Measurements from ENCODE around the gene DLG4. TPM values are rescaled to one million over a fixed set of nuclear protein-coding genes. Genes with fewer than 3 reads are reported as not detected.
"Not testable (repeated sequence)": the region's sequence is repeated elsewhere in the genome, so short reads cannot be mapped to it uniquely, and the experiment has no call there.

Gene DLG4
- polyA plus RNA-seq, 10 donors, result 15.3 to 31.0 (median 21.1) TPM

DNA sequence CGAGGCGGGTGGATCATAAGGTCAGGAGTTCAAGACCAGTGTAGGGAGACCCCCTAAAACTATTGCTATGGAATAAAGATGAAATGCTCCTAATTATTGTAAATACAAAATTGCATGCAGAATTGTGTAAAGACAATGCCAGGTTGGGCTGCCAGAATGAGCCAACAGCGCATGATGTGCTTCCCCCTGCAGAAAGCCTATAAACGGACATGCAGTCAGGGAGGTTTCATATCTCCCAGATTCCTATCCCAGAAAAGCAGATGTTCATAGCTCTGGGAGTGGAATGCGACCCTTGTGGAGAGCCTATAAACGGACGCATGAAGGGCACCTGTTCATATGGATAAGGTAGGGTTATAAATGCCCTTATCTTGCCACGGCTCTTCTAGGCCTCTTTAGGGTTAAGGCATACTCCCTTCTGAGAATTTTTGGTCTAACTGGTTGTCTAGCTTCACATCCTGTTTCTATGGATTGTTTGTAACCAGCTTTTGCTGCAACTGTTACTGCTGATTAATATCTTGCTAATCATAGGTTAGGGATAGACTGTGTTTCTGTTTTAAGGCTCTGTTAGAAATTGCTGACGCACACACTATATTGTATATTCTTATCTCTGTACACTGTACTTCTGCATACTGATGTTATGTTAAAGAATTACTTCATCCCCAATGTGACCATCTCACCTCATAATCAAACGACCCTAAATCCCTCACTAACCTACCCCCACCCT is 50.6 kb downstream of the DLG4 start:
- not testable (repeated sequence) for DNase-seq

DNA sequence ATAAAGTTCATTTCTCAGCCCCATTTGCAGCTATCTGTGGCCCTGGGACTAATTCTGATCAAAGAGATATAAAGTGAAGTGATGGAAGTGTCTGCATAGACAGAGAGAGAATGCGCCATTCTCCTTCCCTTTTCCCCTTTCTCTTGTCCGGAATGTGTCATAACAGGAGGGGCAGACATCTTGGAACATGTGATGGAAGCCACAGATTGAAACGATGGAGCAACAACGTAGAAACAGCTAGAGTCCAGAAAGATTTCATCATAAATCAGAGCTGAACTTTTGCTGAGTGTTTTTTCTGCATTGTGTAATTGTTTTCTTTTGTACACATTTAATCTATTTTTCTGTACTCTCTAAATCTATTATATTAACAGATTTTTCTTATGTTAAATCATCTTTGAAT is 51.8 kb downstream of the DLG4 start:
- DNase-seq, result peak in 1 of 3 donors; percentile 26

DNA sequence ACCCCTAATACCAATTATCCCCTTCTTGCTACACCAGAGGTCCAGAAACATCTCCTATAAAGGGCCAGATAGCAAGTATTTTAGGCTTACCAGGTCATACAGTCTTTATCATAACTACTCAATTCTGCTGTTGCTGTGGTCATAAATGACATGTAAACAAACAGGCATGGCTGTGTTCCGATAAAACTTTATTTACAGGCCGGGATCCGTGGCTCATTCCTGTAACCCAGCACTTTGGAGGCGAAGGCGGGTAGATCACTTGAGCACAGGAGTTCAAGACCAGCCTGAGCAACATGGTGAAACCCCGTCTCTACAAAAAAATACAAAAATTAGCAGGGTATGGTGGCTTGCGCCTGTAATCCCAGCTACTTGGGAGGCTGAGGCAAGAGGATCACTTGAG is 52.8 kb downstream of the DLG4 start:
- DNase-seq, result no peak

DNA sequence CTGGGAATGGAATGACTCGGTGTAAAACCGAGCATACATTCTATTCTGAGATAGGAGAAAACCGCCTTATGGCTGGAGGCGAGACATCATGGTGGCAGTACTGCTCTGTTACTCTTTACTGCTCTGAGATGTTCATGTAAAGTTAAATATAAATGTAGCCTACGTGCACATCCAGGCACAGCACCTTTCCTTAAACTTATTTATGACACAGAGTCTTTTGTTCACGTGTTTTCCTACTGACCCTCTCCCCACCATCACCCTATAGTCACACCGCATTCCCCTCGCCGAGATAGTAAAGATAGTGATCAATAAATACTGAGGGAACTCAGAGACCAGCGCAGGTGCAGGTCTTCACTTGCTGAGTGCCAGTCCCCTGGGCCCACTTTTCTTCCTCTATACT is 60.1 kb downstream of the DLG4 start:
- not testable (repeated sequence) for DNase-seq

DNA sequence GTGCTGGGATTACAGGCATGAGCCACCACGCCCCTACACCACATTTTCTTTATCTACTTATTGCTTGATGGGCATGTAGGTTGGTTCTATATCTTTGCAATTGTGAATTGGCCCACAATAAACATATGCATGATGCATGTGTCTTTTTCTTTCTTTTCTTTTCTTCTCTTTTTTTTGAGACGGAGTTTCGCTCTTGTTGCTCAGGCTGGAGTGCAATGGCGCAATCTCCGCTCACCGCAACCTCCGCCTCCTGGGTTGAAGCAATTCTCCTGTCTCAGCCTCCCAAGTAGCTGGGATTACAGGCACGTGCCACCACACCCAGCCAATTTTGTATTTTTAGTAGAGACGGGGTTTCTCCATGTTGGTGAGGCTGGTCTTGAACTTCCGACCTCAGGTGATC is 61.2 kb downstream of the DLG4 start:
- DNase-seq, result not testable (repeated sequence)

DNA sequence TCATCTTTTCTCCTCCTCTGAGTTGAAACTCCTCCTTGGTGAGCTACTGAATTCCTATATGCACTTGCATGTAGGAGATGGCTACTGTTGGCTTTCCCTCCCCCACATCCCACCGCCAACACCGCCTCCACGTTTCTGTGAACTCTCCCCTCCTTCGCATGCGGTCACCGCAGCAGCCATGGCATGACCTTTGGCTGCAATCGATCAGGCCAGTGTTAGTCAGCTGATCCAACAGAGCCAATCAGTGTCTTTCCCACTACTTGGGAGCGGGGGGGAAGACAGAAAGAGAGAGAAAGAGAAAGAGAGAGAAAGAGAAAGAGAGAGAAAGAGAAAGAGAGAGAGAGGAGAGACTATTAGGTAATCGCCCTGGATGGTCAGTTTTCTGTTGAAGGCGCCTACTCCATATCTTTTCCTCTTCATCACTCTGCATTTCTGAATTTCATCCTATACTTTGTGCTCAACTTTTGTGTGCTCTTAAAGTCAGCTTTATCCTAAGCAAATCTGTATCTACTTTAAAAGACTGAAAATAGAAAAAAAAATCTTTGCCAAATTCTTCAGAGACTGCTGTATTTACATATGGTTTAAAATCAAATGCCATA is 63.2 kb downstream of the DLG4 start:
- DNase-seq, result no peak

DNA sequence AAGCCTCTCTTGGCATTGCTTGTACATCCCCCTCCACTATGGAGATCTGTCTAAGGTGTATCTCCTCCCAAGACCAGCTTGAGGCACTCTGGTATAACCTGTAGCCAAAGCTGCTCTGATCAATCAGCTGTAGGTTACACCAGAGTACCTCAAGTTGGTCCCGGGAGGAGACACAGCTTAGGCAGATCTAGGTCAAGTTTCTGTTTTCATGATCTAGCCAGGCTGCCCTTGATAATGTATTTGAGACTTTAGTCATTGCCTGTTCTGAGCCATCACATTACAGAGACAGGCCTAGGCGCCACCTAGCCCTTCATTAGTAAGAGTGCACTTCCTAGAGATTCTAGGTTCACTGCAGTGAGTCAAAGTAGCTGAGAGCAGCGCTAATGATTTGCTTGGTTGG is 71.9 kb downstream of the DLG4 start:
- DNase-seq, result no peak

DNA sequence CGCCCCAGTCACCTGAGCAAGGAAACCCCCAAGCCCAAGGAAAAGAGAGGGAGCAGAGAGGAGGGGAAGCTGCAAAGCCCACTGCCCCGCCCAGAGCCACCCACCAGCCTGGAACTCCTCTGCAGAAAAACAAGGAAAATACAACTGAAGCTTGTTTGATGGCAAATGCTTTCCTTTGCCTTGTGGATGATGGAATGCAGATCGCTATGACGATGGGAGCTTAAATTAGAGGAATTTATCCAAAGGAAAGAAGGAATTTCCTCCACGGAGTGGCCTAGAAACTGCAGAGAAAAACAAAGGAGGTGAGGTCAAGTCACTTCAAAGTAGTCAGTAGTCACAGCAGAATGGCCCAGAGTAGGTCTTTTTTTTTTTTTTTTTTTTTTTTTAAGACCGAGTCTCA is 73.5 kb downstream of the DLG4 start:
- no peak for DNase-seq

DNA sequence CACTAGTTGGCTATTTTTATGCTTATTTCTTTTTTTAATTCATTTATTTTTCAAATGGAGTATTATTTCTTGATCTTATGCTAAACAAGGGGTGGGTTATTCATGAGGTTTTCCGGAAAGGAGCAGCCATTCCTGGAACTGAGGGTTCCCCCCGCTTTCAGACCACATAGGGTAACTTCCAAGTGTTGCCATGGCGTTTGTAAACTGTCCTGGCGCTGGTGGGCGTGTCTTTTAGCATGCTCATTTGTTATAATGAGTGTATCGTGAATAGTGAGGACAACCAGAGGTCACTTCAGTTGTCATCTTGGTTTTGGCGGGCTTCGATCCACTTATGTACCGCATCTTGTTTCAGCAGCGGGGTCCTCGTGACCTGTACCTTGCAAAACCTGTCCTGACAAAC is 75.4 kb downstream of the DLG4 start:
- DNase-seq, result no peak

DNA sequence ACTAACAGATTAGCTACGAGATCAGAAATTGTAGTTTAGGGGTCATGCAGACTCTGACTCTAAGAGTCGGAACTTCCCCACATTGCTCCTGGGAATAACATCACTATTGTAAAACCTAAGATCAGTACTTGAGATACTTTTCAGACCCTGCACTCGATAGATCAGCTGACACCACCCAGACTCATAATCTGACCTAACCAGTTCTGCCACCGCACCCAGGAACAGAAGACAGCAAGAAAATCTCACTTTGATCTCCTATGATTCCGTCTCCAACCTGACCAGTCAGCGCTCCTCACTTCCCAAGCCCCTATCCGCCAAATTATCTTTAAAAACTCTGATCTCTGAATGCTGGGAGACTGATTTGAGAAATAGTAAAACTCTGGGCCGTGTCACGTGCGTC is 77.8 kb downstream of the DLG4 start:
- no peak for DNase-seq

DNA sequence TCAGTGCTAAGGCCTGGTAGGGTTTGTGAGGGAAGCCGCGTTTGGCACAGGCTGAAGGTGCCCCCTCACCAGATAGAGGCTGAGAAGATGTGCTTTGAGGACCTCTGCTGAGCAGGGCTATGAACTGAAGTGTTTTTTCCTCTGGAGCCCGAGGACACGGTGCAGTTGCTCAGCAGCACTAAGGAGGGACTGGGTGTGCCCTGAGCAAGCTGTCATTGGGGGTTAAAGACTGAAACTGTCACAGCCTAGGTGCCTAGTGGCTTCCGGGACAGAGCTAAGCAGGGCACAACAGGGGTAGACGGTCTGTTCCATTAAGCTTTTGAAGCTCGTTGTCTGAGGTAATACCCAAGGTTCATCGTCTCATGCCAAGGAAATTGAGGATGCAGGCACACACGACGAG is 80.2 kb downstream of the DLG4 start:
- DNase-seq, result no peak

DNA sequence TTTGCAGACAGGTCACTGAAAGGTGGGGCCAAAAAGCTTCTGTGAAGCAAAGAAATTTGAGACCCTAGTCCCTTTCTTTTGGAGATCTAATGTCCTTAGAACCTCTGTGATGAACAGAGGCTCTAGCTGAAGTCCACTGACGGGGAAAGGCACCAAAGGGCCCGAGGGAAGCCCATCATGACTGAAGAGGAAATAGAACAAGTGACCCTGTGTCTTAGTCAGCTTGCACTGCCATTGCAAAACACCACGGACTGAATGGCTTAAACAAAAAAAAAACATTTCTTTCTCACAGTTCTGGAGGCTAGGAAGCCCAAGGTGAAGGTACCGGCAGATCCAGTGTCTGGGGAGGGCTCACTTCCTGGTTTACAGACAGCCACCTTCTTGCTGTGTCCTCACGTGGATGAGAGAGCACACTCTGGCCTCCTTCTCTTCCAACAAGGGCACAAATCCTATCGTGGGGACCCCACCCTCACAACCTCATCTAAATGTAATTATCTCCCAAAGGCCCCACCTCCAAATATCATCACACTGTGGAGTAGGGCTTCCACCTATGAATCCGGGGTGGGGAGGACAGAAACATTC is 80.7 kb downstream of the DLG4 start:
- DNase-seq, result no peak

DNA sequence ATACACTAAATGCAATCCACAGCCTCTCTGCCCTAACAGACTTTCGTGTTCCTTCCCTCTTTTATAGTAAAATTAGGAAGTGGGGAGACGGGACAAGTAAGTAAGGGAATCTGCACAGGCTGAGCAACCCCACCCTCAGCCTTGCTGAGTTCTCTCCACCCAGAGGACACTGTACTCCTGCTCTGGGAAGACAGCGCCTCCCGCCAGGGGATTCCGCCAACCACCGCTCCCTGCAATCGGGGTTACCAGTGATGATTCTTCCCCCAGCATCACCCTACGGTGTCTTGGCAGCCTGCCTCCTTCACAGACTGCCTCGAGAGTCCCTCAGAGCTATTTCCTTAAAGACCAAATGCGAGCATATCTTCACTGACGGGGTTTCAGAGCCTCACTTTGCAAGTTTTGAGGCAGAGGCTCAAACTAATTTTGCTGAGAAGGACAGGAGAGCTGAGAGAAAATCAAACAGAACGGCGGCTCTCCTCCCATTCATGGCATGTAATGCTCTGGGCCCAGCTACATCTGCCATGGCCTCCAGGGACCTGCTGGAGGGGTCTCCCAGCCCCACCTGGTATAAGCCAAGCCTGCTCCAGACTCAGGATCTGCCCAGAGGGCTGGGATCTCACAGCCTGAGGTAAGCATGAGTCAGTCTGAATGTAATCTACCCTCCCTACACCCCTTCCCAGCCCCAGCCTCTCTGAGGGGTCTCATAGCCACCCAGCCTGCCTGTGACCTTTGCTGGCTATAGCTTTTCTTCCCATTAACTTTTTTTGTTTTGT is 82.3 kb downstream of the DLG4 start:
- no peak for DNase-seq

Other genes starting within 250 kb of the DLG4 start
- gene ALOX12, start 223.8 kb downstream of the DLG4 start, polyA plus RNA-seq (ENCODE audit: insufficient read length in 10 of 10), result 1 to 10 TPM in 7 of 10 donors, under 1 TPM in 3; 0.77 to 1.4 (median 1.1) TPM
- 100 to 1,000 TPM; 101 to 126 (median 111) TPM for gene RNASEK, start 207.2 kb downstream of the DLG4 start, polyA plus RNA-seq (ENCODE audit: insufficient read length in 10 of 10)
- gene BCL6B, start 196.8 kb downstream of the DLG4 start, polyA plus RNA-seq (ENCODE audit: insufficient read length in 10 of 10), result 10 to 100 TPM; 15.5 to 25.4 (median 19.1) TPM
- 1 to 10 TPM in 8 of 10 donors, under 1 TPM in 2; 0.62 to 2.4 (median 1.3) TPM for gene SLC16A13, start 183.8 kb downstream of the DLG4 start, polyA plus RNA-seq (ENCODE audit: insufficient read length in 10 of 10)
- gene SLC16A11, start 175.7 kb downstream of the DLG4 start, polyA plus RNA-seq (ENCODE audit: insufficient read length in 10 of 10), result under 1 TPM in 9 of 10 donors, not detected in 1; 0.11 to 0.48 (median 0.17) TPM
- gene CLEC10A, start 139.6 kb downstream of the DLG4 start, polyA plus RNA-seq (ENCODE audit: insufficient read length in 10 of 10), result 1 to 10 TPM; 1.1 to 3.5 (median 1.7) TPM
- under 1 TPM in 9 of 10 donors, not detected in 1; 0.15 to 0.40 (median 0.34) TPM for gene ASGR2, start 105.0 kb downstream of the DLG4 start, polyA plus RNA-seq (ENCODE audit: insufficient read length in 10 of 10)
- 1 to 10 TPM; 1.6 to 6.5 (median 2.3) TPM for gene ASGR1, start 40.5 kb downstream of the DLG4 start, polyA plus RNA-seq (ENCODE audit: insufficient read length in 10 of 10)
- 100 to 1,000 TPM; 178 to 376 (median 256) TPM for gene ACADVL, start 102 bp upstream of the DLG4 start, polyA plus RNA-seq (ENCODE audit: insufficient read length in 10 of 10)
- 10 to 100 TPM; 24.5 to 40.5 (median 34.9) TPM for gene DVL2, start 14.7 kb upstream of the DLG4 start, polyA plus RNA-seq (ENCODE audit: insufficient read length in 10 of 10)
- gene PHF23, start 19.6 kb upstream of the DLG4 start, polyA plus RNA-seq (ENCODE audit: insufficient read length in 10 of 10), result 10 to 100 TPM; 28.1 to 46.1 (median 34.4) TPM
- 100 to 1,000 TPM; 271 to 406 (median 306) TPM for gene GABARAP, start 22.6 kb upstream of the DLG4 start, polyA plus RNA-seq (ENCODE audit: insufficient read length in 10 of 10)
- 100 to 1,000 TPM; 153 to 190 (median 180) TPM for gene CTDNEP1, start 31.9 kb upstream of the DLG4 start, polyA plus RNA-seq (ENCODE audit: insufficient read length in 10 of 10)
- 10 to 100 TPM; 31.9 to 64.8 (median 35.7) TPM for gene ELP5, start 32.4 kb upstream of the DLG4 start, polyA plus RNA-seq (ENCODE audit: insufficient read length in 10 of 10)
- gene CLDN7, start 42.6 kb upstream of the DLG4 start, polyA plus RNA-seq (ENCODE audit: insufficient read length in 10 of 10), result 1 to 10 TPM in 5 of 10 donors, under 1 TPM in 5; 0.47 to 3.0 (median 1.1) TPM
- 10 to 100 TPM in 9 of 10 donors, 1 to 10 TPM in 1; 7.7 to 32.4 (median 26.1) TPM for gene SLC2A4, start 61.9 kb upstream of the DLG4 start, polyA plus RNA-seq (ENCODE audit: insufficient read length in 10 of 10)
- gene YBX2, start 74.8 kb upstream of the DLG4 start, polyA plus RNA-seq (ENCODE audit: insufficient read length in 10 of 10), result 1 to 10 TPM; 1.2 to 4.2 (median 1.9) TPM
- gene EIF5A, start 87.8 kb upstream of the DLG4 start, polyA plus RNA-seq (ENCODE audit: insufficient read length in 10 of 10), result 100 to 1,000 TPM; 225 to 344 (median 294) TPM
- gene GPS2, start 95.5 kb upstream of the DLG4 start, polyA plus RNA-seq (ENCODE audit: insufficient read length in 10 of 10), result 10 to 100 TPM; 49.3 to 70.2 (median 58.7) TPM
- gene NEURL4, start 109.5 kb upstream of the DLG4 start, polyA plus RNA-seq (ENCODE audit: insufficient read length in 10 of 10), result 10 to 100 TPM; 13.6 to 20.6 (median 18.6) TPM
- gene ACAP1, start 116.7 kb upstream of the DLG4 start, polyA plus RNA-seq (ENCODE audit: insufficient read length in 10 of 10), result 10 to 100 TPM in 2 of 10 donors, 1 to 10 TPM in 8; 5.3 to 19.6 (median 8.5) TPM
- gene KCTD11, start 132.3 kb upstream of the DLG4 start, polyA plus RNA-seq (ENCODE audit: insufficient read length in 10 of 10), result 10 to 100 TPM in 1 of 10 donors, 1 to 10 TPM in 9; 5.8 to 10.3 (median 7.5) TPM
- gene TMEM95, start 135.3 kb upstream of the DLG4 start, polyA plus RNA-seq (ENCODE audit: insufficient read length in 10 of 10), result not detected
- gene TNK1, start 161.3 kb upstream of the DLG4 start, polyA plus RNA-seq (ENCODE audit: insufficient read length in 10 of 10), result 1 to 10 TPM in 2 of 10 donors, under 1 TPM in 7, not detected in 1; 0.22 to 1.4 (median 0.69) TPM
- 10 to 100 TPM; 20.4 to 35.0 (median 27.2) TPM for gene PLSCR3, start 174.7 kb upstream of the DLG4 start, polyA plus RNA-seq (ENCODE audit: insufficient read length in 10 of 10)
- gene TMEM256, start 184.3 kb upstream of the DLG4 start, polyA plus RNA-seq (ENCODE audit: insufficient read length in 10 of 10), result 10 to 100 TPM; 49.0 to 60.9 (median 54.0) TPM
- 10 to 100 TPM; 19.9 to 33.1 (median 25.5) TPM for gene NLGN2, start 188.0 kb upstream of the DLG4 start, polyA plus RNA-seq (ENCODE audit: insufficient read length in 10 of 10)
- not detected for gene SPEM1, start 200.5 kb upstream of the DLG4 start, polyA plus RNA-seq (ENCODE audit: insufficient read length in 10 of 10)
- not detected for gene SPEM2, start 205.8 kb upstream of the DLG4 start, polyA plus RNA-seq (ENCODE audit: insufficient read length in 10 of 10)
- gene SPEM3, start 209.0 kb upstream of the DLG4 start, polyA plus RNA-seq (ENCODE audit: insufficient read length in 10 of 10), result under 1 TPM in 1 of 10 donors, not detected in 9; 0.04 TPM
- gene TMEM102, start 215.6 kb upstream of the DLG4 start, polyA plus RNA-seq (ENCODE audit: insufficient read length in 10 of 10), result 1 to 10 TPM in 4 of 10 donors, under 1 TPM in 6; 0.52 to 1.4 (median 0.92) TPM
- gene FGF11, start 219.7 kb upstream of the DLG4 start, polyA plus RNA-seq (ENCODE audit: insufficient read length in 10 of 10), result 1 to 10 TPM; 1.3 to 5.1 (median 3.1) TPM
- gene CHRNB1, start 225.2 kb upstream of the DLG4 start, polyA plus RNA-seq (ENCODE audit: insufficient read length in 10 of 10), result 10 to 100 TPM; 51.8 to 85.8 (median 71.8) TPM